ENCODE data around the gene TRIM59.

DNA sequence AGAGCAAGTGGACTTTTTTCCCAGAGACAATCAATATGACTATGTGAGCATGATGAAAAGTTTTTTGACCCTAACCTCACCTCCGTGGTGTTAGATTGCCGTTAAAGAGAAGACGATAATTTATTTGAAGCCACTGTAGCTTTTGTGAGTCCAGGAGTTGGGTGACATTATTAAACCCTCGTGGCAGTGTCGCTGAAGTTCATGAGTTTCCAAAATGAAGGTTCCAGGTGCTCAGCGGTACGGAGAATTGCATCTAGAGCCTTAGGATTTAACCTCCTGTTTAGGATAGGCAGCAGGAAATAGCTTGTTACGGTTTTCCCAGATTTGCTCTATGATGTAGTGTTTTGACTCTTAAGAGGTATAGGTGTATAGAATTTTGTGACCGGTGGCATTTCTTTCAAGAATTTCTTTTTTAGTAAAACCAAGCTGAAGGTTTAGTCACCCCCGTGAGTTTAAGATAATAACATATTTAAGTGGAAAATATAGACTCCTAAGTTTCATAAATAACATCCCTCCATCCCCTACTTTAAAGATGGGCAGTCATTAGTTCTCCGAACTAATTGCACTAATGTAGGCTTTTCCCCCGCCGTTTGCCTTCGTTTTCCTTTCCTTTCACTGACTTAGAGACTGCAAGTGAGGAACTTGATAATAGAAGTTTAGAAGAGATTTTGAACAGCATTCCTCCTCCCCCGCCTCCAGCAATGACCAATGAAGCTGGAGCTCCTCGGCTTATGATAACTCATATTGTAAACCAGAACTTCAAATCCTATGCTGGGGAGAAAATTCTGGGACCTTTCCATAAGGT is 48.1 kb downstream of the TRIM59 start:
- TF ChIP-seq POLR2AphosphoS5 (IDR thresholded peaks at IDR 0.05; ENCODE audit: borderline replicate concordance, low read depth, low read length) (no peak), EZH2 (IDR thresholded peaks at IDR 0.05) (no peak), FOXP2 (optimal IDR thresholded peaks at IDR 0.05; ENCODE audit: control extremely low read depth, extremely low read length, insufficient read depth) (no peak)
